ENCODE measurements around the gene PPP2R5B. TPM values are rescaled to one million over a fixed set of nuclear protein-coding genes. Genes with fewer than 3 reads are reported as not detected.
A peak's percentile ranks its signal among the peaks of the same experiment; 100 is the strongest.

The PPP2R5B gene
- total and polyA plus RNA-seq, 9 of the 15 experiments (the other 6 are each of a cell fraction or from before 2014, with no cell fraction given) = 0.10 to 7.8 (median 3.3) TPM

GRCh38 chr11:64903291-64903833 lies 21.1 kb upstream of the PPP2R5B start:
- 97% methylated on average over 20 of the region's 23 CpGs for WGBS (ENCODE audit: insufficient coverage, low coverage, missing lambda C conversion rate)
- DNase-seq (ENCODE audit: extremely low read depth in 1 of 4, low spot score in 3 of 4) = no peak
- H2AFZ ChIP-seq (ENCODE audit: low read depth, low read length) = no peak overlapping the region
- no peak for FAIRE-seq
- H3K36me3 ChIP-seq (ENCODE audit: control insufficient read depth, insufficient read depth, low read length) = peaks cover 81% of the 10 kb centered on the region; the same call in 2 of the 3 replicates
- no peak overlapping the region for H3K4me2 ChIP-seq (ENCODE audit: insufficient read depth, low read length)
- peaks cover 0 to 17% of the 10 kb centered on the region in 2 experiments; a peak in 3 of 5 replicates for H3K4me1 ChIP-seq (replicated peaks in 1 of 2; ENCODE audit: control insufficient read depth in 2 of 2, insufficient read depth in 2 of 2, low read length in 2 of 2)
- H3K9me1 ChIP-seq (ENCODE audit: control insufficient read depth, insufficient read depth, low read length) = no peaks in the 10 kb centered on the region
- CTCF ChIA-PET (ENCODE audit: low intra/inter-chr PET ratio) = no interaction called here
- peak overlapping the region in 1 of 2 experiments; percentile 52; a peak in 1 of 4 replicates for H3K9ac ChIP-seq (ENCODE audit: insufficient read depth in 1 of 2, low read depth in 2 of 2, low read length in 2 of 2)
- intact Hi-C loops (cut with micrococcal nuclease) = no loop called here
- in situ Hi-C loops (cut with MboI) = no loop called here
- BruUV-seq (replicated peaks) = no TSS peak
- no peak overlapping the region for H3K4me3 ChIP-seq
- no peaks in the 10 kb centered on the region for H3K27me3 ChIP-seq (ENCODE audit: control insufficient read depth in 2 of 2, insufficient read depth in 2 of 2, low read length in 2 of 2)
- H3K27ac ChIP-seq (ENCODE audit: extremely low read depth, low read depth, low read length) = no peak overlapping the region
- ATAC-seq = no peak
- no peaks in the 10 kb centered on the region for H4K20me1 ChIP-seq (replicated peaks; ENCODE audit: control insufficient read depth, insufficient read depth, low read length)
- no peaks in the 10 kb centered on the region for H3K9me3 ChIP-seq (replicated peaks; ENCODE audit: control insufficient read depth, insufficient read depth, low read depth, low read length)
- no peaks in the 10 kb centered on the region for H3K79me2 ChIP-seq (ENCODE audit: control insufficient read depth, insufficient read depth, low read length)
- TF ChIP-seq L3MBTL2 (IDR thresholded peaks at IDR 0.05) = no peak
- TF ChIP-seq POLR2G (IDR thresholded peaks at IDR 0.05; ENCODE audit: low read depth, low read length) = peak; percentile 30; the same call in 1 of the 2 replicates
- POLR2A ChIA-PET = interaction anchor here (0.6 to 1.0 kb wide), 3 partner anchors 8 to 60 kb away, joined by 3 read pairs; no protein-coding TSS in a partner anchor

GRCh38 chr11:64905516-64906313 lies 18.8 kb upstream of the PPP2R5B start:
- Histone ChIP-seq H4K20me1 (replicated peaks; ENCODE audit: control insufficient read depth, insufficient read depth, low read length) (no peaks in the 10 kb centered on the region), H3K4me2 (ENCODE audit: insufficient read depth, low read length) (no peak overlapping the region), H3K4me1 (replicated peaks in 1 of 2; ENCODE audit: control insufficient read depth in 2 of 2, insufficient read depth in 2 of 2, low read length in 2 of 2) (peaks cover 0 to 24% of the 10 kb centered on the region in 2 experiments; a peak in 2 of 5 replicates), H3K27me3 (ENCODE audit: control insufficient read depth in 2 of 2, insufficient read depth in 2 of 2, low read length in 2 of 2) (no peaks in the 10 kb centered on the region), H3K27ac (ENCODE audit: extremely low read depth, low read depth, low read length) (no peak overlapping the region), H3K9ac (ENCODE audit: insufficient read depth in 1 of 2, low read depth in 2 of 2, low read length in 2 of 2) (peak overlapping the region in 1 of 2 experiments; percentile 4; a peak in 1 of 4 replicates), H3K4me3 (no peak overlapping the region), H2AFZ (ENCODE audit: low read depth, low read length) (no peak overlapping the region), H3K79me2 (ENCODE audit: control insufficient read depth, insufficient read depth, low read length) (no peaks in the 10 kb centered on the region), H3K9me1 (ENCODE audit: control insufficient read depth, insufficient read depth, low read length) (no peaks in the 10 kb centered on the region), H3K9me3 (replicated peaks; ENCODE audit: control insufficient read depth, insufficient read depth, low read depth, low read length) (no peaks in the 10 kb centered on the region), H3K36me3 (ENCODE audit: control insufficient read depth, insufficient read depth, low read length) (peaks cover 83% of the 10 kb centered on the region; the same call in 2 of the 3 replicates)
- intact Hi-C loops (cut with micrococcal nuclease) (no loop called here), in situ Hi-C loops (cut with MboI) (no loop called here)
- CTCF ChIA-PET (ENCODE audit: low intra/inter-chr PET ratio) = interaction anchor here (0.6 kb wide), 1 partner anchor 152 kb away, joined by 3 read pairs; no protein-coding TSS in a partner anchor
- 91% methylated on average over 24 of the region's 25 CpGs for WGBS (ENCODE audit: insufficient coverage, low coverage, missing lambda C conversion rate)
- DNase-seq (ENCODE audit: extremely low read depth in 1 of 4, low spot score in 3 of 4) = no peak
- BruUV-seq (replicated peaks) = no TSS peak
- POLR2A ChIA-PET = interaction anchor here (0.9 to 1.2 kb wide), 4 partner anchors 9 to 16 kb away, joined by 3 to 5 read pairs (median 4); no protein-coding TSS in a partner anchor
- ATAC-seq = no peak
- FAIRE-seq = no peak
- TF ChIP-seq ELF4 (CRISPR knock-in tag; IDR thresholded peaks at IDR 0.05) (no peak), ZNF561 (CRISPR knock-in tag; conservative IDR thresholded peaks at IDR 0.05) (no peak), PCBP2 (IDR thresholded peaks at IDR 0.05; ENCODE audit: low read depth, low read length, poor library complexity, severe bottlenecking) (no peak), POLR2AphosphoS2 (IDR thresholded peaks at IDR 0.05; ENCODE audit: low read length) (no peak), ZC3H4 (CRISPR knock-in tag; IDR thresholded peaks at IDR 0.05; ENCODE audit: borderline replicate concordance) (no peak), POLR2G (IDR thresholded peaks at IDR 0.05; ENCODE audit: low read depth, low read length) (peak; percentile 24; the same call in 1 of the 2 replicates), POLR3A (IDR thresholded peaks at IDR 0.05; ENCODE audit: borderline replicate concordance, extremely low read depth, insufficient read depth, insufficient read length) (no peak), PTRF (tag; IDR thresholded peaks at IDR 0.05) (no peak), ZNF311 (CRISPR knock-in tag; IDR thresholded peaks at IDR 0.05) (no peak), SAFB2 (IDR thresholded peaks at IDR 0.05; ENCODE audit: borderline replicate concordance, low read depth, low read length, severe bottlenecking) (no peak), RBFOX2 (IDR thresholded peaks at IDR 0.05; ENCODE audit: low read depth, low read length) (peak; percentile 52; the same call in 1 of the 2 replicates), TAL1 (IDR thresholded peaks at IDR 0.05) (no peak)
